ENCODE results near the gene FIG4. TPM values are rescaled to one million over a fixed set of nuclear protein-coding genes. Genes with fewer than 3 reads are reported as not detected.

Gene FIG4
- polyA plus RNA-seq, 3 donors, result 27.2 to 65.3 (median 53.7) TPM

- no peaks in the 10 kb centered on the region for H3K9me3 Mint-ChIP-seq
- no peaks in the 10 kb centered on the region for H3K79me2 ChIP-seq (ENCODE audit: insufficient read depth, low read length)
- no peaks in the 10 kb centered on the region for H3K4me1 ChIP-seq (ENCODE audit: control insufficient read depth in 1 of 2, insufficient read depth in 2 of 2, low read length in 2 of 2)
- H3K4me3 ChIP-seq (replicated peaks in 1 of 3; ENCODE audit: low read depth in 2 of 3, low read length in 3 of 3), result no peak overlapping the region
- peaks cover 0 to 2% (median 0%) of the 10 kb centered on the region in 3 donors for H3K27me3 Mint-ChIP-seq (ENCODE audit: low read depth in 3 of 3)
- no peaks in the 10 kb centered on the region for H3K27me3 ChIP-seq (ENCODE audit: control insufficient read depth in 2 of 2, insufficient read depth in 2 of 2, low read length in 2 of 2)
- TF ChIP-seq CTCF (IDR thresholded peaks at IDR 0.05), result no peak
- H3K27ac ChIP-seq (ENCODE audit: low read depth in 1 of 2, low read length in 2 of 2), result no peak overlapping the region
- H3K9me3 ChIP-seq (replicated peaks in 1 of 2; ENCODE audit: control insufficient read depth in 1 of 2, insufficient read depth in 1 of 2, low read length in 2 of 2), result no peaks in the 10 kb centered on the region
- H3K4me2 ChIP-seq (replicated peaks; ENCODE audit: extremely low read depth, low read length, poor library complexity, severe bottlenecking), result no peak overlapping the region
- H4K20me1 ChIP-seq (ENCODE audit: insufficient read depth, low read length), result no peaks in the 10 kb centered on the region
- H3K4me1 Mint-ChIP-seq, result no peaks in the 10 kb centered on the region
- H3K36me3 Mint-ChIP-seq, result peaks cover 6 to 13% of the 10 kb centered on the region in 2 donors
- DNase-seq, result no peak
- no peak overlapping the region for H3K4me3 Mint-ChIP-seq
- H3K27ac Mint-ChIP-seq, result no peak overlapping the region
- intact Hi-C loops (cut with micrococcal nuclease), result no loop called here
- H2AFZ ChIP-seq (ENCODE audit: insufficient read depth, low read depth, low read length, poor library complexity, severe bottlenecking), result no peak overlapping the region
- no CpG with 5 or more reads among the region's 5 CpGs for WGBS (ENCODE audit: insufficient coverage)
- H3K9ac ChIP-seq (ENCODE audit: insufficient read depth, low read length, poor library complexity, severe bottlenecking), result no peak overlapping the region
- H3K36me3 ChIP-seq (replicated peaks in 1 of 2; ENCODE audit: control insufficient read depth in 1 of 2, insufficient read depth in 2 of 2, low read length in 2 of 2), result no peaks in the 10 kb centered on the region
Observed at GRCh38 chr6:109653264-109653663, 37.8 kb upstream of the FIG4 start.

- Histone ChIP-seq H3K27me3 (ENCODE audit: control insufficient read depth in 2 of 2, insufficient read depth in 2 of 2, low read length in 2 of 2) (no peaks in the 10 kb centered on the region), H2AFZ (ENCODE audit: insufficient read depth, low read depth, low read length, poor library complexity, severe bottlenecking) (no peak overlapping the region), H3K36me3 (replicated peaks in 1 of 2; ENCODE audit: control insufficient read depth in 1 of 2, insufficient read depth in 2 of 2, low read length in 2 of 2) (no peaks in the 10 kb centered on the region), H3K4me3 (replicated peaks in 1 of 3; ENCODE audit: low read depth in 2 of 3, low read length in 3 of 3) (no peak overlapping the region), H3K9me3 (replicated peaks in 1 of 2; ENCODE audit: control insufficient read depth in 1 of 2, insufficient read depth in 1 of 2, low read length in 2 of 2) (no peaks in the 10 kb centered on the region), H3K4me1 (ENCODE audit: control insufficient read depth in 1 of 2, insufficient read depth in 2 of 2, low read length in 2 of 2) (no peaks in the 10 kb centered on the region), H3K79me2 (ENCODE audit: insufficient read depth, low read length) (no peaks in the 10 kb centered on the region), H3K4me2 (replicated peaks; ENCODE audit: extremely low read depth, low read length, poor library complexity, severe bottlenecking) (no peak overlapping the region), H3K27ac (ENCODE audit: low read depth in 1 of 2, low read length in 2 of 2) (no peak overlapping the region), H3K9ac (ENCODE audit: insufficient read depth, low read length, poor library complexity, severe bottlenecking) (no peak overlapping the region), H4K20me1 (ENCODE audit: insufficient read depth, low read length) (no peaks in the 10 kb centered on the region)
- intact Hi-C loops (cut with micrococcal nuclease), result no loop called here
- Mint-ChIP-seq H3K4me3 (no peak overlapping the region), H3K36me3 (peaks cover 6 to 13% of the 10 kb centered on the region in 2 donors), H3K4me1 (no peaks in the 10 kb centered on the region), H3K27ac (no peak overlapping the region), H3K27me3 (ENCODE audit: low read depth in 3 of 3) (peaks cover 0 to 2% (median 0%) of the 10 kb centered on the region in 3 donors), H3K9me3 (no peaks in the 10 kb centered on the region)
- whole genome bisulfite sequencing (ENCODE audit: insufficient coverage), result no CpG with 5 or more reads among the region's 6 CpGs
- no peak for DNase-seq
- TF ChIP-seq CTCF (IDR thresholded peaks at IDR 0.05), result no peak
Observed at GRCh38 chr6:109655761-109656262, 35.3 kb upstream of the FIG4 start.
